GM10248 (cell line): ENCODE measurements around the gene ACOT8.

Experiments used
- CTCF ChIA-PET: fragments of 300-600 bp; sonication (Branson Sonifier 250); formaldehyde crosslinking; extraction: SDS; loops from one replicate; lab custom pipeline; 2021; ENCODE audit warnings: antibody characterized with exemption; lab: Yijun Ruan, JAX
- POLR2A ChIA-PET: fragments of 350-650 bp; sonication (Branson Sonifier 250); formaldehyde crosslinking; extraction: SDS; loops from one replicate; lab custom pipeline; 2020; ENCODE audit warnings: antibody characterized with exemption; lab: Yijun Ruan, JAX
- DNase-seq: peaks from one replicate; pipeline ENCODE4 v3.0.0; 2012; ENCODE audit errors: extremely low spot score
- TF ChIP-seq, protein P1 (sequence below): IDR thresholded peaks from 2 replicates; pipeline ENCODE4 v1.5.1; 2012; ENCODE audit warnings: mild to moderate bottlenecking, low read depth; ENCODE audit errors: extremely low read depth, missing control alignments, control extremely low read depth

Gene ACOT8

GRCh38 chr20:45860560-45861220, 3.5 kb upstream of the ACOT8 start:
- no peak for DNase-seq
- ChIA-PET CTCF (interaction anchor here (1.5 kb wide), 1 partner anchor 21 kb away, joined by 3 read pairs; no protein-coding TSS in a partner anchor), POLR2A (interaction anchor here (0.7 kb wide), 1 partner anchor 109 kb away, joined by 4 read pairs; no protein-coding TSS in a partner anchor)
- TF ChIP-seq, protein P1, sequence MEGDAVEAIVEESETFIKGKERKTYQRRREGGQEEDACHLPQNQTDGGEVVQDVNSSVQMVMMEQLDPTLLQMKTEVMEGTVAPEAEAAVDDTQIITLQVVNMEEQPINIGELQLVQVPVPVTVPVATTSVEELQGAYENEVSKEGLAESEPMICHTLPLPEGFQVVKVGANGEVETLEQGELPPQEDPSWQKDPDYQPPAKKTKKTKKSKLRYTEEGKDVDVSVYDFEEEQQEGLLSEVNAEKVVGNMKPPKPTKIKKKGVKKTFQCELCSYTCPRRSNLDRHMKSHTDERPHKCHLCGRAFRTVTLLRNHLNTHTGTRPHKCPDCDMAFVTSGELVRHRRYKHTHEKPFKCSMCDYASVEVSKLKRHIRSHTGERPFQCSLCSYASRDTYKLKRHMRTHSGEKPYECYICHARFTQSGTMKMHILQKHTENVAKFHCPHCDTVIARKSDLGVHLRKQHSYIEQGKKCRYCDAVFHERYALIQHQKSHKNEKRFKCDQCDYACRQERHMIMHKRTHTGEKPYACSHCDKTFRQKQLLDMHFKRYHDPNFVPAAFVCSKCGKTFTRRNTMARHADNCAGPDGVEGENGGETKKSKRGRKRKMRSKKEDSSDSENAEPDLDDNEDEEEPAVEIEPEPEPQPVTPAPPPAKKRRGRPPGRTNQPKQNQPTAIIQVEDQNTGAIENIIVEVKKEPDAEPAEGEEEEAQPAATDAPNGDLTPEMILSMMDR: no peak

DNA sequence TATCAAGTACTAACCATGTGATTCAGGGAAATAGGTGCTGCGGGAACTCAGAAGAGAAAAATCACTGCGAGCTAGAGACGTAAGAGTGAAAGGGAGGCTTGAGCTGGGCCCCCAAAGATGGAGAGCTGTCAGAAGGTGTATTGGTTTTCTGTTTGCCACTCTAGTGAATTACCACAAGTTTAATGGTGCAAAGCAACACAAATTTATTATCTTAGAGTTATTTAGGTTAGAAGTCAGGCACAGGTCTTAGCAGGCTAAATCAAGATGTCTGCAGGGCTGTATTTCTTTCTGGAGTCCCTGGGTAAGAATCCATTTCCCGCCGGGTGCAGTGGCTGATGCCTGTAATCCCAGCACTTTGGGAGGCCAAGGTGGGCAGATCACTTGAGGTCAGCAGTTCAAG, 2.7 kb upstream of the ACOT8 start:
- TF ChIP-seq, protein P1: no peak
- CTCF ChIA-PET: interaction anchor here (0.6 to 1.5 kb wide), 2 partner anchors 22 to 60 kb away, joined by 3 read pairs; no protein-coding TSS in a partner anchor
- POLR2A ChIA-PET: interaction anchor here (0.7 kb wide), 1 partner anchor 109 kb away, joined by 4 read pairs; no protein-coding TSS in a partner anchor
- no peak for DNase-seq

DNA sequence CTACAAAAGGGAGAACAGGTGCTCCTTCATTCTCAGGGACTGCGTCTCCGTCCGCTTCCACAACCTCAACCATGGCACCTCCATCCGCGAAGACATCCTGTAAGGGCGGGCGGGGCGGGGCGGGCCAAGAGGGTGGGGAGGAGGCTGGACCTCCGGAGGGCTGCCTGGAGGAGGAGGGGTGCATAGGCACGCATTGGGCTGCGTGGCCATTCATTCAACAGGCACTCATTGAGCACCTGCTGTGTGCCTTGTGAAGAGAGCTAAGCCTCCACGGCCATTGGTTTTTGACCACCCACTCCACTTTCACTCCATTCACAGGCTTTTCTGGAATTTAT, 657 bp upstream of the ACOT8 start:
- TF ChIP-seq, protein P1: no peak
- ChIA-PET CTCF (interaction anchor here (1.0 to 2.3 kb wide), 3 partner anchors 16 to 66 kb away, joined by 3 to 7 read pairs (median 3); partner anchors contain the start of genes DNTTIP1 and WFDC3), POLR2A (no interaction called here)
- DNase-seq: peak; percentile 81

DNA sequence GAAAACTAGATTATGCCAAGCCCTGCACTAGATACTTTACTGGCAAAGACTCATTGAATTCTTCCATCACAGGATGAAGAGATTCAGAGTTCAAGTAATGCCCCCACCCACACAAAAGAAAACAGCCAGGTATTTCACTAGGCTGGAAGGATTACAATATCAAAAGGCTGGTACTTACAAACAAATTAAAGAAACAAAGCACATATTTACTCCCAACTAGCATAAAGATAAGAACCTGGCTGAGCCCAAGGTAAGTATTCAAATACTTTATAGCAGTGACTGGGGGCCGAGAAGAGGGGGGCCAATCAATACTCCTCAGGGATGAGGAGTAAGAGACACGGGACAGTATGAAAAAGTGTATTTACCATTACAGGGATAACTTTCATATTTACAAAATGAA, 3.7 kb downstream of the ACOT8 start:
- no peak for DNase-seq
- ChIA-PET CTCF (interaction anchor here (1.4 to 1.6 kb wide), 2 partner anchors 12 to 36 kb away, joined by 4 read pairs; no protein-coding TSS in a partner anchor), POLR2A (no interaction called here)
- TF ChIP-seq, protein P1: no peak

- ChIA-PET POLR2A (no interaction called here), CTCF (interaction anchor here (0.7 to 1.6 kb wide), 6 partner anchors 11 to 117 kb away, joined by 3 to 4 read pairs (median 4); partner anchors contain the start of genes CTSA, NEURL2, SNX21 and ZSWIM1)
These were observed 4.9 kb downstream of the ACOT8 start for GRCh38 chr20:45852326-45852725.

GRCh38 chr20:45851501-45851900, 5.7 kb downstream of the ACOT8 start:
- TF ChIP-seq, protein P1: no peak
- no peak for DNase-seq
- ChIA-PET POLR2A (interaction anchor here (0.7 to 0.8 kb wide), 2 partner anchors 9 to 20 kb away, joined by 3 read pairs; no protein-coding TSS in a partner anchor), CTCF (interaction anchor here (1.4 to 1.5 kb wide), 2 partner anchors 10 to 17 kb away, joined by 4 read pairs; partner anchors contain the start of gene SNX21)

More at GRCh38 chr20:45852326-45852725, 4.9 kb downstream of the ACOT8 start:
- DNase-seq: no peak
- TF ChIP-seq, protein P1: no peak
